Type B pancreatic cell (in vitro differentiated cells): ENCODE data around the gene CDC42BPG. TPM values are rescaled to one million over a fixed set of nuclear protein-coding genes. Genes with fewer than 3 reads are reported as not detected.
A peak's percentile ranks its signal among the peaks of the same experiment; 100 is the strongest.

ENCODE experiments used
- DNase-seq: peaks from one replicate; pipeline ENCODE4 v3.0.0; 2021; ENCODE audit warnings: mixed read lengths; ENCODE audit not compliant: unreplicated experiment; ENCODE audit errors: extremely low spot score
- H3K27ac Mint-ChIP-seq: 2 replicates; pipeline ENCODE4 v1.8.0; 2021; ENCODE audit warnings: mild to moderate bottlenecking, mixed read lengths
- H3K27me3 Mint-ChIP-seq: 2 replicates; pipeline ENCODE4 v1.8.0; 2021; ENCODE audit warnings: mixed read lengths
- H3K36me3 Mint-ChIP-seq: 2 replicates; pipeline ENCODE4 v1.8.0; 2021; ENCODE audit warnings: mixed read lengths
- H3K4me1 Mint-ChIP-seq: one replicate; pipeline ENCODE4 v1.8.0; 2021; ENCODE audit warnings: mixed read lengths; ENCODE audit not compliant: unreplicated experiment
- H3K4me3 Mint-ChIP-seq: 2 replicates; pipeline ENCODE4 v1.8.0; 2021; ENCODE audit warnings: mild to moderate bottlenecking, mixed read lengths
- H3K9me3 Mint-ChIP-seq: 2 replicates; pipeline ENCODE4 v1.8.0; 2021; ENCODE audit warnings: mixed read lengths
- total RNA-seq: library from RNA; stranded (reverse); gene quantifications from 2 replicates; pipeline ENCODE4 v1.2.1, GENCODE V29; 2021; ENCODE audit warnings: low replicate concordance
- TF ChIP-seq, protein P1 (sequence below): fragments of 200-600 bp; sonication (generic); conservative IDR thresholded peaks from 2 replicates; pipeline ENCODE4 v1.5.0; 2021; ENCODE audit warnings: antibody characterized with exemption, mild to moderate bottlenecking

Gene CDC42BPG
- total RNA-seq, 1 donor from 2014 or later: 20.1 TPM

DNA sequence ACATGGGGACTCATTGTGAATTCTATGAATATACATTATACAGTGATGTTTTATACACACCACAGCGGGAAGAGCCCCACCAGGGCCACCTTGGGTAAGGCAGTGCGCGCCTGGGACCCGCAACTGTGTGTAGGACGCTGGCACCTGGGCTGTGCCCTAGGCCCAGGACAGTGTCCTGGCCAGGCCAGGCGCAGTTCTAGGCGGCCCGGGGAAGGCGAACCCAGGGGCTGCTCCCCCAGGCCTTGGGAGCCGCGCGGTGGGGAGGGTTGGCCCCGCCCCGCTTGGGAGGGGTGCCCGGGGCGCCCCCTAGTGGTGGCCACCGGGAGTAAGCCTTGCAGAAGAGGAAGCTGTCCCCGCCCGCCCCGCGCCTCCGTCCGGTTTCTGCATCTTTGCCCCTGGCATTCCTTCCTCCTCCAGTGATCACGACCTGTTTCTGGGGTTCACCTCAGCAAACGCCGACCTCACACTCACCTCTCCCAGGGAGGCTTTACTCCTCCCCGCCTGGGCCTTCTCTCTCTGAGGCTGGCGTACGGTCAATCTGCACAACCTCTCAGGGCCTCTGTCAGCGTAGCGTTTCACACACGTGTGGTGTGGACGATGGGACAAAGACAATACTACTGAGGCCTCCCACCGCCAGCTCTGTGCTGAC lies 43.4 kb upstream of the CDC42BPG start:
- Mint-ChIP-seq H3K9me3 (no peaks in the 10 kb centered on the region), H3K4me1 (peaks cover 20% of the 10 kb centered on the region), H3K27me3 (no peaks in the 10 kb centered on the region), H3K36me3 (no peaks in the 10 kb centered on the region), H3K4me3 (peak overlapping the region; percentile 86), H3K27ac (peak overlapping the region; percentile 88)
- TF ChIP-seq, protein P1, sequence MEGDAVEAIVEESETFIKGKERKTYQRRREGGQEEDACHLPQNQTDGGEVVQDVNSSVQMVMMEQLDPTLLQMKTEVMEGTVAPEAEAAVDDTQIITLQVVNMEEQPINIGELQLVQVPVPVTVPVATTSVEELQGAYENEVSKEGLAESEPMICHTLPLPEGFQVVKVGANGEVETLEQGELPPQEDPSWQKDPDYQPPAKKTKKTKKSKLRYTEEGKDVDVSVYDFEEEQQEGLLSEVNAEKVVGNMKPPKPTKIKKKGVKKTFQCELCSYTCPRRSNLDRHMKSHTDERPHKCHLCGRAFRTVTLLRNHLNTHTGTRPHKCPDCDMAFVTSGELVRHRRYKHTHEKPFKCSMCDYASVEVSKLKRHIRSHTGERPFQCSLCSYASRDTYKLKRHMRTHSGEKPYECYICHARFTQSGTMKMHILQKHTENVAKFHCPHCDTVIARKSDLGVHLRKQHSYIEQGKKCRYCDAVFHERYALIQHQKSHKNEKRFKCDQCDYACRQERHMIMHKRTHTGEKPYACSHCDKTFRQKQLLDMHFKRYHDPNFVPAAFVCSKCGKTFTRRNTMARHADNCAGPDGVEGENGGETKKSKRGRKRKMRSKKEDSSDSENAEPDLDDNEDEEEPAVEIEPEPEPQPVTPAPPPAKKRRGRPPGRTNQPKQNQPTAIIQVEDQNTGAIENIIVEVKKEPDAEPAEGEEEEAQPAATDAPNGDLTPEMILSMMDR: peak; percentile 100
- peak; percentile 88 for DNase-seq

DNA sequence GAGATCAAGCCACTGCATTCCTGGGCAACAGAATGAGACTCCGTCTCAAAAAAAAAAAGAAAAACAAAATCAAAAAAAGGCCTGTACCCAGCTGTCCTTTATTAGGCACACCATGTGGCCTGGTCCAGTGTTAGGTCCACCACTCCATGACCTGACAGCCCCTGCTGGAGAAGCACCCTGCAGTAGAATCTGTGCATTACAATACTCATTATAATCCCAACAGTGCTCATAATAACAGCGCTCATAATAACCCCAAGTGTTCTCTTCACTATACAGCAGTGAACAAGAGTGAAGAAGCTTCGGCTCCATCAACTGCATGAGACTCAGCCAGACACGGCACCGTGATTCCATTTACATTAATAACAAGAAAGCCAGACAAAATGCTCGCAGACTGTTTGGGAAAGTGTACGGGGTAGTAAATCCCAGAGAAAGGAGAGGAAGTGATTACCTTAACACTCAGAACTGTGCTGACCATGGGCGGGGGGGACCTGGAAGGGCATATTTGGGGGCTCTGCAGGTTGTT lies 42.8 kb upstream of the CDC42BPG start:
- no peaks in the 10 kb centered on the region for H3K36me3 Mint-ChIP-seq
- TF ChIP-seq, protein P1: no peak
- no peaks in the 10 kb centered on the region for H3K9me3 Mint-ChIP-seq
- H3K4me3 Mint-ChIP-seq: peak overlapping the region; percentile 42
- H3K27me3 Mint-ChIP-seq: no peaks in the 10 kb centered on the region
- H3K4me1 Mint-ChIP-seq: peaks cover 19% of the 10 kb centered on the region
- no peak for DNase-seq
- peak overlapping the region; percentile 20 for H3K27ac Mint-ChIP-seq

DNA sequence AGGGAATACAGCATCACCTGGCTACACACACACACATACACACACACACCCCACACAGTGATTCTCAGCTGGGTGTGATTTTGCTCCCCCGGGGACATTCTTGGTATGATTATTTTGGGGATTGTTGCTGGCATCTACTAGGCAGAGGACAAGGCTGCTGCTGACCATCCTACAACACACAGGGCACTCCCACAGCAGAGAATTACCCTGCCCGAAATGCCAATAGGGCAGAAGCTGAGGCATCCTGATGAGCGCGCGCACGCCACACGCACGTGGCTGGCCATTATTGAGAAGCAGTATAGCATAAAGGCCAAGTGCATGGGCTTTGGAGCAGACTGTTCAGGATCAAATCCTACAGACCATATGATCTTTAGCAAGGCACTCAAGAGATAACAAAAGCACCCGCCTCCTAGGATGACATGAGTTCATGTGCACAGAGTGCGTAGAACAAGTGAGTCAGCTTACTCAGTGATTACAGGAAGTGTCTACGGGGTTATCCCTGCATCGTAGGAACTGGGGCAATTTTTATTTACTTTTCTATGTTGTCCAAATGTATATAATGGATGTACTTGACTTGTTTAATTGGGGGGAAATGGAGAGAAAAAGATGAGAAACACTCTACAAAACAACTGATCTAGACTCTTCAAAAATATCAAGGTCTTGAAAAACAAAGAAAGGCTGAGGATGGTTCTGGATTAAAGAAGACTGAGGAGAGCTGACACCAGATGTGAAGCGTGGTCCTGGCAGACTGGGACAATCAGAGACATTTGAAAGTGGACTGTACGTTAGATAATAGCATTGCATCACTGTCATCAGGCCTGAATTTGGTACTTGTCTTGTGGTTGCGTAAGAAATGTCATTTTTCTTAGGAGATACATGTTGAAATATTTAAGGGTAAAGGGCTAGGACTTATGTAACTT lies 41.2 kb upstream of the CDC42BPG start:
- no peak for DNase-seq
- Mint-ChIP-seq H3K27me3 (no peaks in the 10 kb centered on the region), H3K36me3 (no peaks in the 10 kb centered on the region), H3K4me3 (no peak overlapping the region), H3K9me3 (no peaks in the 10 kb centered on the region), H3K27ac (peak overlapping the region; percentile 43), H3K4me1 (peaks cover 24% of the 10 kb centered on the region)
- TF ChIP-seq, protein P1: no peak

DNA sequence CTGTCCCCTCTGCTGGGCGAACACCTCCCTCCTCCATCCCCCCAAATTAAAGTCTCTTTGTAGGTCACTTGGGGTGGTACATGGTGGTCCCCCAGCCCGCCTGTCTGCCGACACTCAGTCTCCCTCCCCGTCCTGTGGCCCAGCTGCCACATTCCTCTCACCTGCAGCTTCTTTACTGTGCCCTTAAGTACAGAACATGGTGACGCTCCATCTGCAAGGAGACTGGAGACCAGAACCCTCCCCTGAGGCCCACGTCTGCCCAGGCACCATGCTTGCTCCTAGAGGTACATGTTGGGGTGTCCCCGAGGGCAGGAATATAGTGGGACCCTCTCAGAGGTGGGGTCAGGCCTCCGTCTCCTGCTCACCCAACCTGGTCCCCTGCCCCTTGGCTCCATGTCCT lies 39.6 kb upstream of the CDC42BPG start:
- TF ChIP-seq, protein P1: no peak
- H3K9me3 Mint-ChIP-seq: no peaks in the 10 kb centered on the region
- H3K27me3 Mint-ChIP-seq: no peaks in the 10 kb centered on the region
- peaks cover 29% of the 10 kb centered on the region for H3K4me1 Mint-ChIP-seq
- no peaks in the 10 kb centered on the region for H3K36me3 Mint-ChIP-seq
- H3K27ac Mint-ChIP-seq: no peak overlapping the region
- H3K4me3 Mint-ChIP-seq: no peak overlapping the region
- DNase-seq: no peak

DNA sequence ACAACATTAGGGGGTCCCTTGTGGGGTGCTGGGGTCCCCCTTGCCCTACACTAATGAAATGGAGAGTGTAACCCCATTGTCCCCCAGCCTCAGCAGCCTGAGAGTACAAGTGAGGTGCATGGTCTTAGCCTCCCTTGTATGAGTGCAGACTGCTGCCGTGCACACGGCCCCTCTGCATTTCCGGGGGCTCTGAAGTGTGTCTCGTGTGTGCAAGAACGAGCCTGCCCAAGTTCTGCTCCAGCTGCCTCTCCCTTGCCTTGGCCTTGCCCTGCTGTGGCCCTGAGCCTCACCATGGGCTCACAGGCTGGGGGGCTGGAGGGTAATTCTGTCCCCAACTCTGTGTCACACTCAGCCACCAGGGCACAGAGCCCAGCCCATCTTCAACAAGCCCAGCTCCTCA lies 39.1 kb upstream of the CDC42BPG start:
- DNase-seq: no peak
- H3K9me3 Mint-ChIP-seq: no peaks in the 10 kb centered on the region
- H3K27me3 Mint-ChIP-seq: no peaks in the 10 kb centered on the region
- H3K4me1 Mint-ChIP-seq: peaks cover 29% of the 10 kb centered on the region
- H3K4me3 Mint-ChIP-seq: no peak overlapping the region
- TF ChIP-seq, protein P1: no peak
- H3K36me3 Mint-ChIP-seq: no peaks in the 10 kb centered on the region
- H3K27ac Mint-ChIP-seq: no peak overlapping the region
